PC-3 (cell line): ENCODE measurements around the gene PMS2. TPM values are rescaled to one million over a fixed set of nuclear protein-coding genes. Genes with fewer than 3 reads are reported as not detected.
"Not testable (repeated sequence)": the region's sequence is repeated elsewhere in the genome, so short reads cannot be mapped to it uniquely, and the experiment has no call there.

Source experiments
- ATAC-seq: fragments of 200-7000 bp; cut with Tn5 transposase; 2 replicates; pipeline ENCODE4 v1.9.1; 2020; ENCODE audit warnings: mild to moderate bottlenecking, moderate library complexity
- BruUV-seq: library from RNA; stranded (reverse); fragments of 400-500 nt; replicated peaks from 2 replicates; lab custom pipeline; 2021; lab: Mats Ljungman, UMichigan
- CTCF ChIA-PET: fragments of 300-600 bp; sonication (Branson Sonifier 250); formaldehyde crosslinking; loops from one replicate; lab custom pipeline; 2022; ENCODE audit warnings: antibody characterized with exemption; lab: Charles Lee
- POLR2A ChIA-PET: fragments of 300-600 bp; sonication (Branson Sonifier 250); formaldehyde crosslinking; loops from one replicate; lab custom pipeline; 2022; ENCODE audit warnings: antibody characterized with exemption; ENCODE audit not compliant: unreplicated experiment; lab: Charles Lee
- DNase-seq: peaks from one replicate; pipeline ENCODE4 v3.0.0-alpha.2; 2015
- H2AFZ ChIP-seq: fragments of 300-600 bp; sonication (generic); 2 replicates; pipeline ENCODE4 v1.6.0; 2016; ENCODE audit warnings: antibody characterized with exemption, low read length
- H3F3A ChIP-seq: fragments of 300-600 bp; sonication (generic); one replicate; pipeline ENCODE4 v1.6.0; 2017; ENCODE audit warnings: antibody characterized with exemption, low read length, control low read depth, mild to moderate bottlenecking; ENCODE audit not compliant: unreplicated experiment
- H3K27ac ChIP-seq: fragments of 300-600 bp; sonication (generic); 2 replicates; pipeline ENCODE4 v1.5.1; 2016; ENCODE audit warnings: mild to moderate bottlenecking, low read length
- H3K27me3 ChIP-seq: fragments of 300-600 bp; sonication (generic); 2 replicates; pipeline ENCODE4 v1.6.1; 2016; ENCODE audit warnings: low read length, mixed read lengths
- H3K36me3 ChIP-seq: fragments of 300-600 bp; sonication (generic); 2 replicates; pipeline ENCODE4 v1.6.1; 2016; ENCODE audit warnings: low read depth, mixed run types, low read length, mixed read lengths
- H3K4me1 ChIP-seq: fragments of 300-600 bp; sonication (generic); 2 replicates; pipeline ENCODE4 v1.5.1; 2016; ENCODE audit warnings: low read length; ENCODE audit not compliant: insufficient read depth
- H3K4me2 ChIP-seq: fragments of 300-600 bp; sonication (generic); 2 replicates; pipeline ENCODE4 v1.6.0; 2016; ENCODE audit warnings: low read length
- H3K4me3 ChIP-seq: fragments of 300-600 bp; sonication (generic); 2 replicates; pipeline ENCODE4 v1.5.1; 2016; ENCODE audit warnings: mild to moderate bottlenecking, low read length, mixed read lengths
- H3K79me2 ChIP-seq: fragments of 300-600 bp; sonication (generic); 2 replicates; pipeline ENCODE4 v1.6.1; 2017; ENCODE audit warnings: low read length, mixed read lengths
- H3K9ac ChIP-seq: fragments of 300-600 bp; sonication (generic); 2 replicates; pipeline ENCODE4 v1.6.0; 2016; ENCODE audit warnings: mild to moderate bottlenecking, low read length
- H3K9me2 ChIP-seq: fragments of 300-600 bp; sonication (generic); replicated peaks from 2 replicates; pipeline ENCODE4 v1.6.1; 2016; ENCODE audit warnings: mixed run types, low read length, mixed read lengths
- H3K9me3 ChIP-seq: fragments of 300-600 bp; sonication (generic); 2 replicates; pipeline ENCODE4 v1.6.1; 2016; ENCODE audit warnings: low read length, mixed read lengths
- H4K20me1 ChIP-seq: fragments of 300-600 bp; sonication (generic); 2 replicates; pipeline ENCODE4 v1.6.1; 2016; ENCODE audit warnings: low read length, mixed read lengths
- intact Hi-C: fragments of 100-400 bp; cut with micrococcal nuclease; formaldehyde crosslinking; loops from 2 replicates; pipeline ENCODE4 v1.9.0; 2023
- total RNA-seq: library from RNA; depleted of rRNA; stranded (reverse); fragments of >200 nt; gene quantifications from 2 replicates; pipeline ENCODE4 v1.2.3, GENCODE V29; 2014

PMS2 gene
- total RNA-seq, 1 experiment from 2014 or later = 16.2 TPM

- H3K9me2 ChIP-seq, H2AFZ ChIP-seq, CTCF ChIA-PET, H3K9ac ChIP-seq, POLR2A ChIA-PET, ATAC-seq, H3K27ac ChIP-seq, H3K79me2 ChIP-seq, DNase-seq, H3F3A ChIP-seq, H4K20me1 ChIP-seq, intact Hi-C loops, H3K36me3 ChIP-seq, BruUV-seq, H3K27me3 ChIP-seq, H3K4me3 ChIP-seq, H3K4me2 ChIP-seq, H3K9me3 ChIP-seq, H3K4me1 ChIP-seq: not testable (repeated sequence)
These were observed 38.4 kb downstream of the PMS2 start, which contains the start of gene RSPH10B for GRCh38 chr7:5970347-5970911. TSS of gene RSPH10B (minus strand) at chr7:5970689. CDS start at chr7:5967116, 3,573 bp downstream.

- H3K4me3 ChIP-seq, H2AFZ ChIP-seq, ATAC-seq, H3K4me2 ChIP-seq, H3K9me2 ChIP-seq, DNase-seq, H3K4me1 ChIP-seq, POLR2A ChIA-PET, H3F3A ChIP-seq, intact Hi-C loops, H3K36me3 ChIP-seq, CTCF ChIA-PET, H3K27me3 ChIP-seq, H3K9me3 ChIP-seq, H3K79me2 ChIP-seq, H4K20me1 ChIP-seq, H3K27ac ChIP-seq, BruUV-seq, H3K9ac ChIP-seq: not testable (repeated sequence)
These were observed 45.0 kb downstream of the PMS2 start for GRCh38 chr7:5963810-5964209.

GRCh38 chr7:5963205-5963604 is 45.6 kb downstream of the PMS2 start:
- CTCF ChIA-PET, H4K20me1 ChIP-seq, intact Hi-C loops, DNase-seq, H3K9me3 ChIP-seq, H3K9ac ChIP-seq, H3K4me3 ChIP-seq, H3K27me3 ChIP-seq, H3K9me2 ChIP-seq, H3K4me1 ChIP-seq, POLR2A ChIA-PET, H3K27ac ChIP-seq, H3K4me2 ChIP-seq, H2AFZ ChIP-seq, H3K79me2 ChIP-seq, H3F3A ChIP-seq, H3K36me3 ChIP-seq, ATAC-seq, BruUV-seq: not testable (repeated sequence)

- intact Hi-C loops, H3K79me2 ChIP-seq, H2AFZ ChIP-seq, H3K9me2 ChIP-seq, BruUV-seq, CTCF ChIA-PET, DNase-seq, H3K9me3 ChIP-seq, H3K27me3 ChIP-seq, H4K20me1 ChIP-seq, H3K4me1 ChIP-seq, H3F3A ChIP-seq, ATAC-seq, H3K36me3 ChIP-seq, POLR2A ChIA-PET, H3K4me3 ChIP-seq, H3K9ac ChIP-seq, H3K27ac ChIP-seq, H3K4me2 ChIP-seq: not testable (repeated sequence)
These were observed 73.9 kb downstream of the PMS2 start for GRCh38 chr7:5934945-5935450.

- H3K4me1 ChIP-seq, H3K36me3 ChIP-seq, H3K27ac ChIP-seq, H2AFZ ChIP-seq, H3K9me2 ChIP-seq, H3K4me2 ChIP-seq, ATAC-seq, H3K4me3 ChIP-seq, H3F3A ChIP-seq, CTCF ChIA-PET, H3K9ac ChIP-seq, H3K9me3 ChIP-seq, intact Hi-C loops, POLR2A ChIA-PET, BruUV-seq, H3K27me3 ChIP-seq, H4K20me1 ChIP-seq, H3K79me2 ChIP-seq, DNase-seq: not testable (repeated sequence)
These were observed 76.8 kb downstream of the PMS2 start for GRCh38 chr7:5931905-5932644.

- H3K36me3 ChIP-seq, BruUV-seq, POLR2A ChIA-PET, H3K79me2 ChIP-seq, ATAC-seq, H3K9me2 ChIP-seq, H3K27me3 ChIP-seq, H3K4me2 ChIP-seq, intact Hi-C loops, H3K9me3 ChIP-seq, H3K4me3 ChIP-seq, H3F3A ChIP-seq, H4K20me1 ChIP-seq, H3K27ac ChIP-seq, H2AFZ ChIP-seq, CTCF ChIA-PET, DNase-seq, H3K9ac ChIP-seq, H3K4me1 ChIP-seq: not testable (repeated sequence)
These were observed 77.6 kb downstream of the PMS2 start for GRCh38 chr7:5931250-5931649.
